GM12878 (cell line): ENCODE results near the gene FAM114A1. TPM values are rescaled to one million over a fixed set of nuclear protein-coding genes. Genes with fewer than 3 reads are reported as not detected.

Experiments
- ATAC-seq: fragments of 200-7000 bp; cut with Tn5 transposase; 3 replicates; pipeline ENCODE4 v1.9.1; 2020; ENCODE audit warnings: mild to moderate bottlenecking, moderate library complexity
- BruUV-seq: library from RNA; stranded (reverse); fragments of 400-500 nt; replicated peaks from 2 replicates; lab custom pipeline; 2021; lab: Mats Ljungman, UMichigan
- CTCF ChIA-PET: fragments of 300-600 bp; sonication (Branson Sonifier 250); formaldehyde crosslinking; extraction: SDS; loops from one replicate; lab custom pipeline; 2021; ENCODE audit warnings: inconsistent platforms; lab: Yijun Ruan, JAX
- POLR2A ChIA-PET: fragments of 350-600 bp; formaldehyde crosslinking; extraction: SDS; loops from one replicate; lab custom pipeline; 2021; ENCODE audit warnings: inconsistent platforms; lab: Charles Lee
- RAD21 ChIA-PET: fragments of 300-600 bp; sonication (Branson Sonifier 250); formaldehyde crosslinking; loops from one replicate; lab custom pipeline; 2023; ENCODE audit warnings: antibody characterized with exemption; ENCODE audit not compliant: unreplicated experiment; lab: Charles Lee
- SMC1A ChIA-PET: fragments of 300-600 bp; sonication (Branson Sonifier 250); formaldehyde crosslinking; loops from one replicate; lab custom pipeline; 2023; ENCODE audit not compliant: unreplicated experiment, uncharacterized antibody; lab: Charles Lee
- DNase-seq: peaks from one replicate; pipeline ENCODE4 v3.0.0-alpha.2; 2011; ENCODE audit warnings: low read depth, low spot score
- FAIRE-seq: peaks from 3 replicates; lab custom pipeline; 2011; peaks lifted over from hg19 to GRCh38; lab: Jason Lieb, UNC
- H2AFZ ChIP-seq: 2 replicates; pipeline ENCODE4 v1.6.0; 2011; ENCODE audit warnings: low read depth, low read length, control low read depth; ENCODE audit not compliant: control insufficient read depth
- H3K27ac ChIP-seq: 2 replicates; pipeline ENCODE4 v1.5.1; 2011; ENCODE audit warnings: control low read depth; ENCODE audit not compliant: control insufficient read depth, insufficient read depth
- H3K27me3 ChIP-seq, 2 experiments: replicated peaks in 1 of 2; 2 replicates each; pipeline versions ENCODE4 v1.6.0 to v1.6.1; 2011; ENCODE audit warnings: low read length in 1 of 2; ENCODE audit not compliant: control insufficient read depth in 2 of 2, insufficient read depth in 2 of 2
- H3K36me3 ChIP-seq, 2 experiments: 2 replicates each; pipeline ENCODE4 v1.5.1; 2011; ENCODE audit warnings: low read length in 1 of 2; ENCODE audit not compliant: control insufficient read depth in 2 of 2, insufficient read depth in 2 of 2
- H3K4me1 ChIP-seq: 2 replicates; pipeline ENCODE4 v1.6.1; 2011; ENCODE audit warnings: mild to moderate bottlenecking, low read length, moderate library complexity, mixed read lengths; ENCODE audit not compliant: control insufficient read depth, insufficient read depth
- H3K4me2 ChIP-seq: 2 replicates; pipeline ENCODE4 v1.6.0; 2011; ENCODE audit warnings: control low read depth; ENCODE audit not compliant: control insufficient read depth, insufficient read depth
- H3K4me3 ChIP-seq: fragments of 200-600 bp; sonication (generic); 2 replicates; pipeline ENCODE4 v1.5.1; 2016
- H3K79me2 ChIP-seq: 2 replicates; pipeline ENCODE4 v1.6.0; 2011; ENCODE audit warnings: low read length; ENCODE audit not compliant: control insufficient read depth, insufficient read depth
- H3K9ac ChIP-seq: 2 replicates; pipeline ENCODE4 v1.8.0; 2011; ENCODE audit warnings: low read length, control low read depth, mixed read lengths; ENCODE audit not compliant: control insufficient read depth, insufficient read depth
- H3K9me3 ChIP-seq: replicated peaks from 3 replicates; pipeline ENCODE4 v1.5.1; 2011; ENCODE audit warnings: mild to moderate bottlenecking, low read length; ENCODE audit not compliant: control insufficient read depth, insufficient read depth
- H4K20me1 ChIP-seq: 2 replicates; pipeline ENCODE4 v1.6.0; 2011; ENCODE audit not compliant: control insufficient read depth, insufficient read depth
- BHLHE40 ChIP-seq, 2 experiments: fragments of 450-650 bp in 1 of 2; IDR thresholded peaks; 2 replicates each; pipeline ENCODE4 v1.6.1; 2011 to 2017; ENCODE audit warnings: low read depth in 2 of 2, borderline replicate concordance in 1 of 2, improper control_type of control experiment in 1 of 2, low read length in 1 of 2, mild to moderate bottlenecking in 1 of 2
- CREM ChIP-seq: IDR thresholded peaks from 2 replicates; pipeline ENCODE4 v1.6.1; 2014; ENCODE audit warnings: antibody characterized with exemption, low read depth
- DPF2 ChIP-seq: fragments of 450-650 bp; IDR thresholded peaks from 2 replicates; pipeline ENCODE4 v1.6.1; 2017; ENCODE audit warnings: mild to moderate bottlenecking
- EZH2 ChIP-seq: IDR thresholded peaks from 2 replicates; pipeline ENCODE4 v1.6.1; 2012; ENCODE audit warnings: low read depth, mild to moderate bottlenecking, control low read depth, inconsistent platforms, low read length, borderline replicate concordance; ENCODE audit not compliant: control insufficient read depth
- HDAC2 ChIP-seq: fragments of 200-600 bp; sonication (generic); IDR thresholded peaks from 2 replicates; pipeline ENCODE4 v1.6.1; 2017
- JUNB ChIP-seq: IDR thresholded peaks from 2 replicates; pipeline ENCODE4 v1.6.1; 2016; ENCODE audit warnings: antibody characterized with exemption, mild to moderate bottlenecking
- KDM1A ChIP-seq: fragments of 200-600 bp; sonication (generic); IDR thresholded peaks from 2 replicates; pipeline ENCODE4 v1.6.1; 2016; ENCODE audit warnings: borderline replicate concordance
- PML ChIP-seq: IDR thresholded peaks from 2 replicates; pipeline ENCODE4 v1.6.1; 2012; ENCODE audit warnings: low read length, inconsistent platforms
- TCF7 ChIP-seq: IDR thresholded peaks from 2 replicates; pipeline ENCODE4 v1.6.1; 2014; ENCODE audit warnings: antibody characterized with exemption, borderline replicate concordance
- WGBS: methylation state at CpG from one replicate; pipeline ENCODE4 v1.1.6; 2016; ENCODE audit warnings: low lambda C conversion rate; ENCODE audit not compliant: insufficient replicate concordance, insufficient coverage; ENCODE audit errors: missing lambda C conversion rate; 5-methylcytosine and 5-hydroxymethylcytosine counted together
- in situ Hi-C: fragments of 300-500 bp; cut with MboI; formaldehyde crosslinking; loops from 9 replicates; pipeline ENCODE4 v1.14.3; 2018; ENCODE audit warnings: mixed read lengths
- intact Hi-C: fragments of 100-400 bp; cut with micrococcal nuclease; formaldehyde crosslinking; loops from one replicate; pipeline ENCODE4 v1.14.2; 2022; ENCODE audit not compliant: unreplicated experiment
- polyA plus RNA-seq, 11 experiments: library from polyadenylated mRNA; depleted of rRNA in 4 of 11; unstranded in 6 of 11; stranded (reverse) in 5 of 11; fragments of >200 nt; fragmentation: Nextera tagmentation in 4 of 11; fragmentation: Illumina TruSeq in 1 of 11; extraction: Ambion mirVana in 4 of 11; extraction: Trizol in 1 of 11; gene quantifications; 1 replicate in 1 of 11; 2 replicates in 10 of 11; pipeline versions ENCODE4 v1.2.1 to v1.2.3, GENCODE V29; 2011 to 2016; ENCODE audit warnings: inconsistent platforms in 2 of 11, missing spikeins in 2 of 11, low read depth in 1 of 11
- total RNA-seq, 4 experiments: library from RNA; depleted of rRNA in 3 of 4; stranded (reverse); fragments of >200 nt in 3 of 4; fragmentation: Illumina TruSeq in 1 of 4; extraction: Trizol in 1 of 4; gene quantifications; 2 replicates each; pipeline versions ENCODE4 v1.2.1 to v1.2.3, GENCODE V29; 2013 to 2021
- TF ChIP-seq, protein P1 (sequence below): IDR thresholded peaks from 2 replicates; pipeline ENCODE4 v1.6.1; 2011; ENCODE audit warnings: borderline replicate concordance, low read depth, mild to moderate bottlenecking, moderate library complexity, low read length; ENCODE audit not compliant: insufficient read depth, poor library complexity, severe bottlenecking
- TF ChIP-seq, protein P2 (sequence below): fragments of 450-650 bp; IDR thresholded peaks from 2 replicates; pipeline ENCODE4 v1.6.1; 2018; ENCODE audit warnings: borderline replicate concordance, mild to moderate bottlenecking; ENCODE audit not compliant: partially characterized antibody
- TF ChIP-seq, protein P3 (sequence below): fragments of 450-650 bp; IDR thresholded peaks from 2 replicates; pipeline ENCODE4 v1.6.1; 2018; ENCODE audit warnings: mild to moderate bottlenecking, low read depth, moderate library complexity; ENCODE audit not compliant: partially characterized antibody
- TF ChIP-seq, protein P4 (sequence below): fragments of 450-650 bp; IDR thresholded peaks from 2 replicates; pipeline ENCODE4 v1.6.1; 2014; ENCODE audit warnings: mild to moderate bottlenecking

FAM114A1 gene
- total and polyA plus RNA-seq, 10 of the 15 experiments (the other 5 are each of a cell fraction or from before 2014, with no cell fraction given), result 1.3 to 6.2 (median 3.9) TPM

DNA sequence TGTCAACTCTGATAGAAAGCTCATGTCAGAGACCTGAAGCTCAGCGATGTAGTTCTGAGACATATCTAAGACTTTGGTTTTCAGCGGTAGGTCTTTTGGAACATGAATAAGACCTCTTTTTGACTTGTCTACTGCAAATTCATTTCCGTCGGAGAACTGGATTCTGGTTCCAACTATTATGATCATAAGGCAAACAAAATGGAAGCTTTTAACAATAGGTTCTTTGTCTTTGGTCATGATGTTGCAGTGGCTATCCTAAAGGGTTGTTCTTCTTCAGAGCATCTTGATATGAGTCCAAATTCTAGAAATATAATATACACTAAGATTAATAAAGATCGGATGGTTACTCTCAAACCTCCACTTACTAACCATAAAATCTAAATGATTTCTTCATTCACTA, 38.4 kb upstream of the FAM114A1 start:
- no TSS peak for BruUV-seq
- no peak for ATAC-seq
- peaks cover 27% of the 10 kb centered on the region; the same call in 2 of the 3 replicates for H3K9me3 ChIP-seq
- no peak overlapping the region for H3K4me3 ChIP-seq
- H3K4me2 ChIP-seq, result no peak overlapping the region
- no peak for FAIRE-seq
- WGBS, result 98% methylated on average over 5 of the region's 5 CpGs
- H4K20me1 ChIP-seq, result no peaks in the 10 kb centered on the region
- H3K9ac ChIP-seq, result no peak overlapping the region
- ChIA-PET SMC1A (interaction anchor here (0.8 to 3.9 kb wide), 7 partner anchors 9 to 60 kb away, joined by 3 to 18 read pairs (median 3); partner anchors contain the start of gene TLR10), POLR2A (no interaction called here), CTCF (interaction anchor here (0.6 to 3.7 kb wide), 4 partner anchors 18 to 70 kb away, joined by 3 to 11 read pairs (median 4); partner anchors contain the start of gene TLR10), RAD21 (interaction anchor here (1.0 kb wide), 1 partner anchor 67 kb away, joined by 3 read pairs; no protein-coding TSS in a partner anchor)
- H3K36me3 ChIP-seq, result peaks cover 3 to 7% of the 10 kb centered on the region in 2 experiments
- no peaks in the 10 kb centered on the region for H3K4me1 ChIP-seq
- no peak overlapping the region for H3K27ac ChIP-seq
- in situ Hi-C loops (no loop called here), intact Hi-C loops (no loop called here)
- no peak for DNase-seq
- H3K27me3 ChIP-seq, result no peaks in the 10 kb centered on the region
- H3K79me2 ChIP-seq, result peaks cover 18% of the 10 kb centered on the region
- H2AFZ ChIP-seq, result no peak overlapping the region
- TF ChIP-seq HDAC2, result no peak
- TF ChIP-seq, protein P1, sequence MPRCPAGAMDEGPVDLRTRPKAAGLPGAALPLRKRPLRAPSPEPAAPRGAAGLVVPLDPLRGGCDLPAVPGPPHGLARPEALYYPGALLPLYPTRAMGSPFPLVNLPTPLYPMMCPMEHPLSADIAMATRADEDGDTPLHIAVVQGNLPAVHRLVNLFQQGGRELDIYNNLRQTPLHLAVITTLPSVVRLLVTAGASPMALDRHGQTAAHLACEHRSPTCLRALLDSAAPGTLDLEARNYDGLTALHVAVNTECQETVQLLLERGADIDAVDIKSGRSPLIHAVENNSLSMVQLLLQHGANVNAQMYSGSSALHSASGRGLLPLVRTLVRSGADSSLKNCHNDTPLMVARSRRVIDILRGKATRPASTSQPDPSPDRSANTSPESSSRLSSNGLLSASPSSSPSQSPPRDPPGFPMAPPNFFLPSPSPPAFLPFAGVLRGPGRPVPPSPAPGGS, result no peak
- TF ChIP-seq, protein P2, sequence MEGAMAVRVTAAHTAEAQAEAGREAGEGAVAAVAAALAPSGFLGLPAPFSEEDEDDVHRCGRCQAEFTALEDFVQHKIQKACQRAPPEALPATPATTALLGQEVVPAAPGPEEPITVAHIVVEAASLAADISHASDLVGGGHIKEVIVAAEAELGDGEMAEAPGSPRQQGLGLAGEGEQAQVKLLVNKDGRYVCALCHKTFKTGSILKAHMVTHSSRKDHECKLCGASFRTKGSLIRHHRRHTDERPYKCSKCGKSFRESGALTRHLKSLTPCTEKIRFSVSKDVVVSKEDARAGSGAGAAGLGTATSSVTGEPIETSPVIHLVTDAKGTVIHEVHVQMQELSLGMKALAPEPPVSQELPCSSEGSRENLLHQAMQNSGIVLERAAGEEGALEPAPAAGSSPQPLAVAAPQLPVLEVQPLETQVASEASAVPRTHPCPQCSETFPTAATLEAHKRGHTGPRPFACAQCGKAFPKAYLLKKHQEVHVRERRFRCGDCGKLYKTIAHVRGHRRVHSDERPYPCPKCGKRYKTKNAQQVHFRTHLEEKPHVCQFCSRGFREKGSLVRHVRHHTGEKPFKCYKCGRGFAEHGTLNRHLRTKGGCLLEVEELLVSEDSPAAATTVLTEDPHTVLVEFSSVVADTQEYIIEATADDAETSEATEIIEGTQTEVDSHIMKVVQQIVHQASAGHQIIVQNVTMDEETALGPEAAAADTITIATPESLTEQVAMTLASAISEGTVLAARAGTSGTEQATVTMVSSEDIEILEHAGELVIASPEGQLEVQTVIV, result no peak
- TF ChIP-seq PML, result no peak
- no peak for TF ChIP-seq TCF7
- TF ChIP-seq JUNB, result no peak
- TF ChIP-seq DPF2, result no peak
- no peak for TF ChIP-seq KDM1A
- no peak for TF ChIP-seq BHLHE40 (IDR thresholded peaks at IDR 0.05; ENCODE audit: borderline replicate concordance in 1 of 2, low read depth in 2 of 2, low read length in 1 of 2)
- no peak for TF ChIP-seq EZH2
- TF ChIP-seq, protein P3, sequence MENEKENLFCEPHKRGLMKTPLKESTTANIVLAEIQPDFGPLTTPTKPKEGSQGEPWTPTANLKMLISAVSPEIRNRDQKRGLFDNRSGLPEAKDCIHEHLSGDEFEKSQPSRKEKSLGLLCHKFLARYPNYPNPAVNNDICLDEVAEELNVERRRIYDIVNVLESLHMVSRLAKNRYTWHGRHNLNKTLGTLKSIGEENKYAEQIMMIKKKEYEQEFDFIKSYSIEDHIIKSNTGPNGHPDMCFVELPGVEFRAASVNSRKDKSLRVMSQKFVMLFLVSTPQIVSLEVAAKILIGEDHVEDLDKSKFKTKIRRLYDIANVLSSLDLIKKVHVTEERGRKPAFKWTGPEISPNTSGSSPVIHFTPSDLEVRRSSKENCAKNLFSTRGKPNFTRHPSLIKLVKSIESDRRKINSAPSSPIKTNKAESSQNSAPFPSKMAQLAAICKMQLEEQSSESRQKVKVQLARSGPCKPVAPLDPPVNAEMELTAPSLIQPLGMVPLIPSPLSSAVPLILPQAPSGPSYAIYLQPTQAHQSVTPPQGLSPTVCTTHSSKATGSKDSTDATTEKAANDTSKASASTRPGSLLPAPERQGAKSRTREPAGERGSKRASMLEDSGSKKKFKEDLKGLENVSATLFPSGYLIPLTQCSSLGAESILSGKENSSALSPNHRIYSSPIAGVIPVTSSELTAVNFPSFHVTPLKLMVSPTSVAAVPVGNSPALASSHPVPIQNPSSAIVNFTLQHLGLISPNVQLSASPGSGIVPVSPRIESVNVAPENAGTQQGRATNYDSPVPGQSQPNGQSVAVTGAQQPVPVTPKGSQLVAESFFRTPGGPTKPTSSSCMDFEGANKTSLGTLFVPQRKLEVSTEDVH, result no peak
- no peak for TF ChIP-seq CREM
- TF ChIP-seq, protein P4, sequence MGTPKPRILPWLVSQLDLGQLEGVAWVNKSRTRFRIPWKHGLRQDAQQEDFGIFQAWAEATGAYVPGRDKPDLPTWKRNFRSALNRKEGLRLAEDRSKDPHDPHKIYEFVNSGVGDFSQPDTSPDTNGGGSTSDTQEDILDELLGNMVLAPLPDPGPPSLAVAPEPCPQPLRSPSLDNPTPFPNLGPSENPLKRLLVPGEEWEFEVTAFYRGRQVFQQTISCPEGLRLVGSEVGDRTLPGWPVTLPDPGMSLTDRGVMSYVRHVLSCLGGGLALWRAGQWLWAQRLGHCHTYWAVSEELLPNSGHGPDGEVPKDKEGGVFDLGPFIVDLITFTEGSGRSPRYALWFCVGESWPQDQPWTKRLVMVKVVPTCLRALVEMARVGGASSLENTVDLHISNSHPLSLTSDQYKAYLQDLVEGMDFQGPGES, result no peak
